H1 (cell line): ENCODE measurements around the gene CGB3. TPM values are rescaled to one million over a fixed set of nuclear protein-coding genes. Genes with fewer than 3 reads are reported as not detected.

ENCODE experiments used
- FOSL1 ChIP-seq: IDR thresholded peaks from 2 replicates; pipeline ENCODE4 v1.6.1; 2011; ENCODE audit warnings: mild to moderate bottlenecking, low read depth, low read length, moderate library complexity; ENCODE audit not compliant: insufficient read depth
- NRF1 ChIP-seq: IDR thresholded peaks from 2 replicates; pipeline ENCODE4 v1.6.1; 2011; ENCODE audit warnings: mild to moderate bottlenecking, low read depth, low read length, improper control_type of control experiment
- POU5F1 ChIP-seq: IDR thresholded peaks from 2 replicates; pipeline ENCODE4 v1.6.1; 2011; ENCODE audit warnings: low read depth, mild to moderate bottlenecking, low read length, moderate library complexity
- SIN3A ChIP-seq, 2 experiments: IDR thresholded peaks in 1 of 2; conservative IDR thresholded peaks in 1 of 2; 2 replicates each; pipeline ENCODE4 v1.6.1; 2011 to 2012; ENCODE audit warnings: low read length in 2 of 2, improper control_type of control experiment in 1 of 2, low read depth in 1 of 2, mild to moderate bottlenecking in 1 of 2
- TAF1 ChIP-seq: IDR thresholded peaks from 2 replicates; pipeline ENCODE4 v1.6.1; 2011; ENCODE audit warnings: mild to moderate bottlenecking, low read depth, low read length
- polyA plus RNA-seq, 7 experiments: library from polyadenylated mRNA; depleted of rRNA in 3 of 7; stranded (reverse) in 5 of 7; unstranded in 2 of 7; fragments of >200 nt in 5 of 7; fragments of 200-250 nt in 2 of 7; gene quantifications; 1 replicate in 5 of 7; 2 replicates in 1 of 7; 4 replicates in 1 of 7; pipeline versions ENCODE4 v1.2.1 to v1.2.3, GENCODE V29; 2011 to 2013; ENCODE audit warnings: missing spikeins in 2 of 7, mixed read lengths in 2 of 7
- total RNA-seq: library from RNA; stranded (reverse); fragmentation: NEBNext Ultra II Directional; extraction: Animal tissue kit (Norgen Biotek cat#: 25700); gene quantifications from 2 replicates; pipeline ENCODE4 v1.2.1, GENCODE V29; 2021

Gene CGB3
- total and polyA plus RNA-seq, 2 of the 8 experiments (the other 6 are each of a cell fraction or from before 2014, with no cell fraction given) = not detected

DNA sequence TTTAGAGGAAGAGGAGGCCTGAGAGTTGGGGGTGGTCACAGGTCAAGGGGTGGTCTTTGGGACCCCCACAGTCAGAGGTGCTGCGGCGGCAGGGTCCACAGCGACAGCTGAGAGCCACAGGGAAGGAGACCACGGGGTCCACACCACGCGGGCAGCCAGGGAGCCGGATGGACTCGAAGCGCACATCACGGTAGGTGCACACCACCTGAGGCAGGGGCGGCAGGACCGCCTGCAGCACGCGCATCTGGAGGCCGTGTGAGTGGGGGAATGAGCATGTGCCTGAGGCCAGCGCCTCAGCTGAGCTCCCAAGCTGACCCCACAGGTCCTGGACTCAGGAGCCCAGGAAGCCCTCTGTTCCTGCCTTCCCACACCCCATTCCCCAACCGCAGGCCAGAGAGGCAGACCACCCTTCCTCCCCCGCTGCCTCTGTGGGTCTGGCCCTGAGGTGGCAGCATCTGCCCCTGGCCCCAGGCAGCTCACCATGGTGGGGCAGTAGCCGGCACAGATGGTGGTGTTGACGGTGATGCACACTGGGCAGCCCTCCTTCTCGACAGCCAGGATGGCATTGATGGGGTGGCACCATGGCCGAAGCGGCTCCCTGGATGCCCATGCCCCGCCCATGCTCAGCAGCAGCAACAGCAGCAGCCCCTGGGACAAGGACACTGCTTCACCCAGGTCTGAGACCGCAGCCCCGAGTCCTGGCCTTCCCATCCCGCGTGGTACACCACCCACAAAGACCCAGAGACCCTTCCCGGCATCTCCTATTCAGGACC, 7.9 kb downstream of the CGB3 start (continued):
- TF ChIP-seq SIN3A (conservative IDR thresholded peaks at IDR 0.05 in 1 of 2, IDR thresholded peaks at IDR 0.05 in 1 of 2; ENCODE audit: low read depth in 1 of 2, low read length in 2 of 2) (no peak), TAF1 (no peak), NRF1 (no peak), POU5F1 (no peak), FOSL1 (no peak)
